ENCODE data around the gene IPPK.

Gene IPPK

GRCh38 chr9:92685022-92685421 lies 15.1 kb upstream of the IPPK start:
- DNase-seq: no peak

GRCh38 chr9:92682269-92682668 lies 12.3 kb upstream of the IPPK start:
- no peak for DNase-seq

GRCh38 chr9:92680166-92681119 lies 10.5 kb upstream of the IPPK start:
- DNase-seq: no peak

- DNase-seq: no peak
Measured at GRCh38 chr9:92679413-92680165, 9.7 kb upstream of the IPPK start.

- no peak for DNase-seq
Measured at GRCh38 chr9:92671323-92671722, 1.4 kb upstream of the IPPK start.

GRCh38 chr9:92669527-92669889 lies 423 bp downstream of the IPPK start:
- no peak for DNase-seq

- no peak for DNase-seq
Measured at GRCh38 chr9:92668746-92669526, 995 bp downstream of the IPPK start.

- no peak for DNase-seq
Measured at GRCh38 chr9:92666912-92667532, 2.9 kb downstream of the IPPK start.

GRCh38 chr9:92666236-92666635 lies 3.7 kb downstream of the IPPK start:
- no peak for DNase-seq

GRCh38 chr9:92665836-92666235 lies 4.1 kb downstream of the IPPK start:
- DNase-seq: no peak

GRCh38 chr9:92664394-92665152 lies 5.4 kb downstream of the IPPK start:
- no peak for DNase-seq

- no peak for DNase-seq
Measured at GRCh38 chr9:92663951-92664350, 6.0 kb downstream of the IPPK start.

- DNase-seq: no peak
Measured at GRCh38 chr9:92663126-92663525, 6.8 kb downstream of the IPPK start.

- DNase-seq: no peak
Measured at GRCh38 chr9:92661743-92662142, 8.2 kb downstream of the IPPK start.

GRCh38 chr9:92661127-92661526 lies 8.8 kb downstream of the IPPK start:
- no peak for DNase-seq

GRCh38 chr9:92660266-92660665 lies 9.7 kb downstream of the IPPK start:
- DNase-seq: no peak

GRCh38 chr9:92659601-92660000 lies 10.3 kb downstream of the IPPK start:
- DNase-seq: no peak

GRCh38 chr9:92658611-92659010 lies 11.3 kb downstream of the IPPK start:
- no peak for DNase-seq

- DNase-seq: no peak
Measured at GRCh38 chr9:92658176-92658575, 11.8 kb downstream of the IPPK start.

GRCh38 chr9:92657296-92658094 lies 12.4 kb downstream of the IPPK start:
- no peak for DNase-seq

- DNase-seq: no peak
Measured at GRCh38 chr9:92656537-92656925, 13.4 kb downstream of the IPPK start.
